ENCODE data around the gene SAP30BP. TPM values are rescaled to one million over a fixed set of nuclear protein-coding genes. Genes with fewer than 3 reads are reported as not detected.

Gene SAP30BP
- 41.9 and 72.0 TPM in 2 replicates for total RNA-seq

GRCh38 chr17:75666959-75667790 lies at the start of gene SAP30BP, which contains the start of gene RECQL5:
SAP30BP (plus strand) TSS chr17:75667338; CDS start chr17:75667373, 35 bp downstream.
RECQL5 (minus strand) TSS chr17:75667154; CDS start chr17:75666557, 597 bp downstream.

GRCh38 chr17:75632863-75633485 lies 34.2 kb upstream of the SAP30BP start, which contains the start of gene SMIM5:
SMIM5 (plus strand) TSS chr17:75633434; CDS start chr17:75640202, 6,768 bp downstream.

GRCh38 chr17:75720656-75721462 lies 53.7 kb downstream of the SAP30BP start, which contains the start of gene ITGB4:
ITGB4 (plus strand) TSS chr17:75721459; CDS start chr17:75724704, 3,245 bp downstream.

Other genes with a start within 250 kb of the SAP30BP start
- 39.2 and 69.2 TPM in 2 replicates for gene TMEM94, start 210.7 kb upstream of the SAP30BP start, total RNA-seq
- 6.5 and 11.2 TPM in 2 replicates for gene CASKIN2, start 151.8 kb upstream of the SAP30BP start, total RNA-seq
- gene TSEN54, start 150.8 kb upstream of the SAP30BP start, total RNA-seq, result 11.6 and 17.8 TPM in 2 replicates
- 0.74 and 1.2 TPM in 2 replicates for gene LLGL2, start 141.6 kb upstream of the SAP30BP start, total RNA-seq
- gene MYO15B, start 79.5 kb upstream of the SAP30BP start, total RNA-seq, result 3.3 and 4.2 TPM in 2 replicates
- not detected in 2 replicates for gene SMIM5, start 33.9 kb upstream of the SAP30BP start, total RNA-seq
- gene RECQL5, start 184 bp upstream of the SAP30BP start, total RNA-seq, result 16.0 and 19.9 TPM in 2 replicates
- 0.09 and 0.30 TPM in 2 replicates for gene ITGB4, start 54.1 kb downstream of the SAP30BP start, total RNA-seq
- 22.2 and 27.9 TPM in 2 replicates for gene GALK1, start 97.9 kb downstream of the SAP30BP start, total RNA-seq
- gene UNK, start 117.5 kb downstream of the SAP30BP start, total RNA-seq, result 13.1 and 15.9 TPM in 2 replicates
- 0.83 and 2.4 TPM in 2 replicates for gene UNC13D, start 177.1 kb downstream of the SAP30BP start, total RNA-seq
- gene WBP2, start 188.0 kb downstream of the SAP30BP start, total RNA-seq, result 29.7 and 39.2 TPM in 2 replicates
- gene TRIM47, start 211.2 kb downstream of the SAP30BP start, total RNA-seq, result 3.9 and 6.6 TPM in 2 replicates
- 19.0 and 19.1 TPM in 2 replicates for gene TRIM65, start 229.6 kb downstream of the SAP30BP start, total RNA-seq
- gene MRPL38, start 237.5 kb downstream of the SAP30BP start, total RNA-seq, result 31.2 and 37.1 TPM in 2 replicates

All from smooth muscle cell of the umbilical artery (primary cell).